IPS DF 19.7 (cell line): ENCODE results near the gene BMAL1.
"Not testable (repeated sequence)": the region's sequence is repeated elsewhere in the genome, so short reads cannot be mapped to it uniquely, and the experiment has no call there.

ENCODE experiments used
- DNase-seq: peaks from one replicate; pipeline ENCODE4 v3.0.0-alpha.2; 2013; ENCODE audit warnings: low read depth, low spot score

BMAL1 gene

DNA sequence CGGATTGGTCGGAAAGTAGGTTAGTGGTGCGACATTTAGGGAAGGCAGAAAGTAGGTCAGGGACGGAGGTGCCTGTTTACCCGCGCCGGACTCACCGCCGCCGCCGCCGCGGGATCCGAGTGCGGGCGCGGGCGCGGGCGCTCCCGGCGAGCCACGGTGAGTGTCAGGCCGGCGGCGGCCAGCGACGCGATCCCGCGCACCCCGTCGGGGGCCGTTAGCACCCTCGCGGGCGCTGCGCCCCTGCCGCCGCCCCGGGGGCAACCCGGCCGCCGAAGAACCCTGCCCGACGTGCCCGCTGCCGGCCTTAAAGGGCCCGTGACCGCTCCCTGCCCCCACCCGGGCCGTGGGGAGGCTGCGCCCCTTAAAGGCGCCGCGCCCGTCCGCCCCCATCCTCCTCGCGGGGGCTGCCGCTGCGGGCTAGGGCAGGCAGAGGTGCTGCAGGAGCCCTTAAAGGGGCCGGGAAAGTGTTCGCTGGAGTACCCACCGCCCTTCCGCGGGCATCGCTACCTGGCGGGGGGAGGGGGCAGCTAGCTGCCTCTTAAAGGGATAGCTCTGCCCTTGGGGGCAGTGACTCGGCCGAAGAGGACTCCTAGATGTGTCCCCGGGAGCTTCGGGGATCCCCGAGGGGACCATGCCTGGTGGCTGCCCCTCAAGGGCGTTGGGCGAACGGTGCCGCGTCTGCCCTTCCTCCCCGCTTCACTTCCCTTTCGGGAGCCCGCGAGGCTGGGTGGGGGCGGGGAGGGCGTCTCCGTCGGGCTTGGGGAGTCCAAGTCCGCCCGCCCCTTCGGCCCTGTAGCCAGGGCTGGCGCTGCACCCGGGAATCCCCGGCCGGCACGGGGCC, at the start of gene BMAL1:
BMAL1 (plus strand) TSS at position 23 of the 841 bp plus-strand sequence. CDS start 76,519 bp downstream, outside the sequence.
- no peak for DNase-seq

DNA sequence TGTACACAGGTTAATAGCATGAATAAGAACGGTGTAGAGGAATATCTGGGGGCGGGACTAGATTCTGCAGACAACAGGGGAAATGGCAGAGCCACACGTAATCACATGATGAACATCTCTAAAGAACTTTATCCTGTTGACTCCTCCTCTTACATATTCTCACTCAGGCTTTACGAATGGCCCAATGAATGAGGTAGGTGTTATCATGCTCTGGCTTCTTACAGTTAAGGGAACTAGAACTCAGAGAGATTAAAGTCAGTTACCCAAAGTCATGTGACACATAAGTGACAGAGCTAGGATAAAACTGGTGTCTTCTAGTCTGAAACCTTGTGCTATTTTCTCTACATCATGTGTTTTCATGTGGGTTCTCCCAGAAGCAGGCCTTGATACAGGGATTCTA, 49.0 kb upstream of the BMAL1 start:
- DNase-seq: no peak

DNA sequence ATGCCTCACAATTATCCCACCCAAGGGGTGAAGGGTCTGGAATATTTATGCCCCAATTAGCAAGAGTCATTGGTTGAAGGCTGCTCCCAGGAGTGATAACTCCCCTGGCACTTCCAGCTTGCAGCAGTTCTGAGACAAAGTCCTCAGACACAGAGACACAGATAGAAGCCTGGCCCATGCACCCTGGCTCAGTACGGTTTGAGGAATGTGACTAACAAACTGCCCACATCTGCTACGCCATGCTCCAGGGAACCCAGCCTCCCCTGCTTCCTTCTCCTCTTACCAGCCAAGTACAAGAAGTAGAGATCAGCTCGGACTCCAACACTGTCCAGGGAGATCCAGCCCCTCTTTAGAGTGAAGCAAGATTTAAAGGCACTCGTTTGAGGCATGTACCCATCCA, 48.5 kb upstream of the BMAL1 start:
- DNase-seq: no peak

- no peak for DNase-seq
These were observed 47.8 kb upstream of the BMAL1 start for GRCh38 chr11:13229711-13230318.

- DNase-seq: no peak
These were observed 44.3 kb upstream of the BMAL1 start for GRCh38 chr11:13233173-13233745.

GRCh38 chr11:13235895-13236294, 41.7 kb upstream of the BMAL1 start:
- no peak for DNase-seq

DNA sequence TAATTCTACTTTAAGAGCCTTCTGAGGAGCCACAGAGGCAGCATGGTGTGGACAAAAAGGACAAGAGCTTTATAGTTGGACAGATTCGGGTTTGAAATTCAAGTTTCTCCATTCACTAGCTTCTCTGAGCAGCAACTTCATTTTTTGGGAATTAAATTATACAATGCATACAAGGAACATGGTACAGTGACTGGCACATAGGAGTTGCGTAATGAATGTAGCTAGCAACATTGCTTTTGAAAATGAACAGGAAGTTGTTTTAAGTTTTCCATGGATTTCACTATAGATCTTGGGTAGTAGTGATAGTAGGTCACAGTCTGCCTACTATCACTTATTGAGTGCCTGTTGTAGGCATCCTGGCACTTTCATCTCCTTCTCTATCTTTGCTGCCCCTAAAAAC, 41.0 kb upstream of the BMAL1 start:
- no peak for DNase-seq

- DNase-seq: no peak
These were observed 39.8 kb upstream of the BMAL1 start for GRCh38 chr11:13237761-13238160.

DNA sequence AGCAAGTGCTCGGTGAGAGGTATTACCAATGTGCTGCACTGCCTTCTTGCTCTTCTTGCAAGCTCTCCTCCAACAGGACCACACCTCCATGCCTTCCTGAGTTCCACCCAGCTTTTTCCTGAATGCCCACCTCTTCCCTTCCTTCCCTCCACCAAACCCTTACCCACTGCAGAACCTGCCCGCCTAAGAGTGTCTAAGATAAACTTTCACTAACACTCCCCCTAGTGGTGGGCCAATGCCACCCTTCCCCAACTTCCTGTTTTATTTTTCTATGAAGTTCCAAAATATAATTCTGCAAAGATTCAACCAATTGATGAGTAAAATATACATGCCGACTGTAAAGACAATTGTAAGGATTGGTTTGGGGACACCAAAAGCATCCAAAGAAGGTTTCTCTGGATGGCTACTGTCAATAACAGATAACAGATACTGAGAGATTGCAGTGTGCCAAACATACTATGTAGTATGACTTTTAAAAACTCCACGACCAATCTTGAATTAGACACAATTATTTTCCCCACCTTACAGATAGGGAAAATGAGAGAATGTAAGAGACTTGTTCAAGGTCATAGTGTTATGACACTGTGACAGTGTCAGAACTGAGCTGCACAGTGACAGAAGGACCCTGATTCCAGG, 38.6 kb upstream of the BMAL1 start:
- no peak for DNase-seq

DNA sequence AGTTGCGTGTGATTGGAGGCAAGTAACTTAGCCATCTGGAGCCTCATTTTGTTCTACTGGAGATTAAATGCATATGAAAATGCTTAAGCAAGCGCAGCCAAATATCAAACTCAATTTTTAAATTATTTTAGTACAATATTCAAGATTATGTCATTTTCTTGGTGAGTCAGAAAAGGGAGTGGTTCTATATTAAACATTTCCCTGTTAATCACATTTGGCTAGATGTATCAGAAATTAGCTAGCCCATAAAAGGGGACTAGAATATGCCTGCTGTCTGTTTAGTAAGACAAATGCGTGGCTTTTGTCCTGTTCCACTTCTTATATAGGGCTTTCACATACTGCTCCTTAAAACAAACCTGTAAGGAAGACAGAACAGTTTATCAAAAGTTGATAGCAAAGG, 35.0 kb upstream of the BMAL1 start:
- no peak for DNase-seq

GRCh38 chr11:13247606-13248296, 29.8 kb upstream of the BMAL1 start:
- DNase-seq: no peak

- no peak for DNase-seq
These were observed 28.4 kb upstream of the BMAL1 start for GRCh38 chr11:13249177-13249576.

GRCh38 chr11:13249992-13250391, 27.6 kb upstream of the BMAL1 start:
- DNase-seq: no peak

DNA sequence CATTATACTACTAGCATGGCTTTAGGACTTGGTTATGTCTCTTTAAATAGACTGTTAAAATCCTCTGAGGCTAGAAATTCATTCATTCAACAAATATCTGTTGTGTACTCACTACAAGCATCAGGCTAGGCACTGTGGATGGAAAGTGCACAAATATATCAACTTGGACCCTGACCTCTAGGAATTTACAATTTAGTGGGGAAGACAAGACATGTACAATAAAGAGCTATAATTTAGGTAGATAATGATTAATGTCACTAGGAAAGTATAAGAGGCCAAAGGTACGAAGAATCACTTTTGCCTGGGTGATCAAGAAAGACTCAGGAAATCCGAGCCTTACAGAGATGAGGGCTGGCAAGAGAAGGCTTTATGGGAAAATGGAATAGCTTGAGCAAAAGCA, 25.6 kb upstream of the BMAL1 start:
- DNase-seq: no peak

GRCh38 chr11:13252438-13252837, 25.2 kb upstream of the BMAL1 start:
- DNase-seq: no peak

DNA sequence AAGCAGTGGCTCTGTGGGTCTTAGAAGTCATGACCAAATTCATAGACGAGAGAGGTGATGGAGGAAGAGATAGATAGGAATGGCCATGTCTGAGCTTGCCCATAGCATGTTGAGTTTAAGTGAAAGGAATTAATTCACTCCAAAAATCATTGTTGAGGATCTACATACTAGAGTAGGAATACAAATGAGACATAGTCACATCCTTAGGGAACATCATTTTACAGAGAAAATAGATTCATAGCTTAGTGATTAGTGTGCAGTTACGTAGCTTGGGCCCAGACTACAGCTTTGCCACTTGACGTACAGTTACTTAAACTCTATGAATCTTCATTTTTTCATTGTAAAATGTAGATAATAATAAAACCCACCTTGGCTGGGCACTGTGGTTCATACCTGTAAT, 21.4 kb upstream of the BMAL1 start:
- no peak for DNase-seq

GRCh38 chr11:13258061-13258460, 19.5 kb upstream of the BMAL1 start:
- DNase-seq: not testable (repeated sequence)

- no peak for DNase-seq
These were observed 18.7 kb upstream of the BMAL1 start for GRCh38 chr11:13258855-13259254.

DNA sequence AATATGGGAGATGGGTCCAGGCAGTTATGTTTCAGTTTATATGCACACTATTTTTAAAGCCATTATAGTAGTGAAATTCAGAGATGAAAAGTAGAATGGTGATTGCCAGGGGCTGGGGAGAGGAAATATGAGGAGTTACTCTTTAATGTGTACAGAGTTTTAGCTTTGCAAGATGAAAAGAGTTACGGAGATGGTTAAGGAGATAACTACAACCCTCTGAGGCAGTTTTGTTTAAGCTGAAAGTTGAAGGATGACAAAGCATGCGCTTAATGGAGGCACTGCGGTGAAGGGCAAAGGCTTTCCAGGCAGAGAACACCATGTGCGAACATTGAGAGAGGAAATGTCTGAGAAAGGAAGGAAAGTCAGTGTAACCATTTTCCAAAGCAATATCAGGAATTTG, 18.2 kb upstream of the BMAL1 start:
- no peak for DNase-seq

GRCh38 chr11:13260201-13260962, 17.2 kb upstream of the BMAL1 start:
- no peak for DNase-seq

DNA sequence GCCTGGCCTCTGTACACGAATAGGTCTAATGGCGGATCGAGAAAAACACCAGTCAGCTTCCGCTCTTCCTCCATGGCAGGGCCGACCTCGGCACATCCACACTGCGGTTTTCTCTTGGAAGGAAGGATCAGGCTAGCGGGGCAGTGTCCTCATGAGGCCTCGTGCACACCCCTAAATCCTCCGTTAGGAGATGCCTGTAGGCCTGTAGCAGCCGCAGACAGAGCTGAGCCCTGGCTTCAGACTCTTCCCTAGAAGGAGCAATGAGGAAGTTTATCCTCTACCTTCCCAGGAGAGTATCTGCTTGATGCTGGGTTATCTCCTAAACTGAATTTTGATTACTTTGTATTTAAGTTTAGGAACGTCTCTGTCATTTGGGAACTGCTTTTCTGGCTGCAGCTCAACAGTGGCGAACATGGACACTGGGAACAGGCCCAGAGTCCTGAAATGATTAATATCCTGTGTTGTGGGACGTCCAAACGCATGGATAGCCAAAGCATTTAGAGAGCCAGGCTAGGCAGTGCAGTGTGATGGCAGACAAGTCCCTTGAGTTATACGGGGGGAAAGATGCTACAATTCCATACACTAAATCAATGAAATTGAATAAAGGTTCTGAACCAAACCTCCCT, 16.5 kb upstream of the BMAL1 start:
- DNase-seq: no peak
